Lung (tissue), 12 donors: ENCODE data around the gene ZNF598. TPM values are rescaled to one million over a fixed set of nuclear protein-coding genes. Genes with fewer than 3 reads are reported as not detected.

Source experiments
- ATAC-seq: fragments of 200-7000 bp; cut with Tn5 transposase; one replicate; pipeline ENCODE4 v1.9.1; 2020; ENCODE audit warnings: moderate number of reproducible peaks; ENCODE audit not compliant: insufficient read depth, low FRiP score
- DNase-seq, 3 donors: peaks; one replicate each; pipeline ENCODE4 v3.0.0-alpha.2; 2013 to 2017
- H3K27ac ChIP-seq, 2 donors: one replicate each; pipeline ENCODE4 v1.5.1; 2013; ENCODE audit warnings: mild to moderate bottlenecking in 2 of 2, moderate library complexity in 2 of 2, control low read depth in 1 of 2, inconsistent platforms in 1 of 2, low read depth in 1 of 2, low read length in 1 of 2
- H3K27me3 ChIP-seq, 3 donors: one replicate each; pipeline ENCODE4 v1.5.1; 2013; ENCODE audit warnings: low read length in 2 of 3; ENCODE audit not compliant: control insufficient read depth in 3 of 3, insufficient read depth in 3 of 3
- H3K36me3 ChIP-seq, 4 donors: one replicate each; pipeline ENCODE4 v1.5.1; 2013; ENCODE audit warnings: low read length in 4 of 4, mild to moderate bottlenecking in 1 of 4, moderate library complexity in 1 of 4; ENCODE audit not compliant: control insufficient read depth in 4 of 4, insufficient read depth in 4 of 4
- H3K4me1 ChIP-seq, 5 donors: one replicate each; pipeline ENCODE4 v1.5.1; 2013; ENCODE audit warnings: low read length in 5 of 5, mild to moderate bottlenecking in 2 of 5, moderate library complexity in 1 of 5; ENCODE audit not compliant: control insufficient read depth in 5 of 5, insufficient read depth in 5 of 5
- H3K4me3 ChIP-seq: one replicate; pipeline ENCODE4 v1.5.1; 2013; ENCODE audit warnings: mild to moderate bottlenecking, control low read depth, moderate library complexity
- H3K9ac ChIP-seq, 2 donors: one replicate each; pipeline ENCODE4 v1.5.1; 2013; ENCODE audit warnings: low read length in 2 of 2, control low read depth in 1 of 2; ENCODE audit not compliant: insufficient read depth in 1 of 2
- H3K9me3 ChIP-seq, 4 donors: one replicate each; pipeline ENCODE4 v1.5.1; 2013; ENCODE audit warnings: low read length in 3 of 4, mild to moderate bottlenecking in 1 of 4, moderate library complexity in 1 of 4; ENCODE audit not compliant: control insufficient read depth in 4 of 4, insufficient read depth in 3 of 4
- CTCF ChIP-seq: IDR thresholded peaks from 2 replicates; pipeline ENCODE4 v1.5.1; 2012; ENCODE audit warnings: mild to moderate bottlenecking; ENCODE audit errors: control extremely low read depth, extremely low read depth
- WGBS, 2 donors: extraction: QIAGEN DNeasy Blood & Tissue Kit; methylation state at CpG; one replicate each; pipeline ENCODE4 v1.1.7; 2013; 5-methylcytosine and 5-hydroxymethylcytosine counted together
- polyA plus RNA-seq, 2 donors: library from polyadenylated mRNA; stranded (reverse); fragments of 200-250 nt; gene quantifications; one replicate each; pipeline ENCODE4 v1.2.1, GENCODE V29; 2013
- total RNA-seq, 2 donors: library from RNA; depleted of rRNA in 1 of 2; stranded (reverse); fragments of >200 nt in 1 of 2; gene quantifications; one replicate each; pipeline ENCODE4 v1.2.1, GENCODE V29; 2014 to 2021
- donor health status: control.
- donor health status: control.
- donor health status: Bipolar disorder and iron deficiency.
- donor health status: healthy.
- donor health status: DM: yes; HTN: yes; CAD: no.

ZNF598 gene
- total and polyA plus RNA-seq, 4 donors = 13.9 to 49.8 (median 35.9) TPM

GRCh38 chr16:1975432-1976215 lies 34.0 kb downstream of the ZNF598 start:
- H3K4me1 ChIP-seq = peaks cover 0 to 14% (median 7%) of the 10 kb centered on the region in 5 donors

DNA sequence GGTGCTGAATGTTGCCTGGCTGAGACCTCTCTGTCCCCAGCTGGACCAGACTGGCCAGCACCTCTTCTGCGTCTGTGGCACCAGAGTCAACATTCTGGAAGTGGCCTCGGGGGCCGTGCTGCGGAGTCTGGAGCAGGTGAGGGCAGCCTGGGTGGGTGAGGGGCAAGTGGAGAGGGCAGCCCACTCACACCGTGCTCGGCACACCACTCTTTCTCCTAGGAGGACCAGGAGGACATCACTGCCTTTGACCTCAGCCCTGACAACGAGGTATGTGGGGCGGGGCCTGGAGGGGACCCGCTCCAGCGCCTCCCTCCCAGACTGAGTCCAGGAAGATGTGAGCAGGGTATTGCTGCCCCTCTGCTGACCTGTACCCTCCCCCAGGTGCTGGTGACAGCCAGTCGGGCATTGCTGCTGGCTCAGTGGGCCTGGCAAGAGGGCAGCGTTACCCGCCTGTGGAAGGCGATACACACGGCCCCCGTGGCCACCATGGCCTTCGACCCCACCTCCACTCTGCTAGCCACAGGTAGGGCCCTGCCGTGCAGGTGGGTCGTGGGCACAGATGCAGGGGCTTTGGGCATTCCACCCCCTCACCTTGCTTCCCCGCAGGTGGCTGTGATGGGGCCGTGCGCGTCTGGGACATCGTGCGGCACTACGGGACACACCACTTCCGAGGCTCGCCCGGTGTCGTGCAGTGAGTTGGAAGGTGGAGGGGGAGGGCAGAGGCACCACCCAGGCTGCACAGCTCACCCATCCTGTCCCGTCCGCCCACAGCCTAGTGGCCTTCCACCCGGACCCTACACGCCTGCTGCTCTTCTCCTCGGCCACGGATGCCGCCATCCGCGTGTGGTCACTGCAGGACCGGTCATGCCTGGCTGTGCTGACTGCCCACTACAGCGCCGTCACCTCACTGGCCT lies 35.2 kb downstream of the ZNF598 start:
- Histone ChIP-seq H3K27ac (no peak overlapping the region), H3K36me3 (peaks cover 0 to 47% (median 20%) of the 10 kb centered on the region in 4 donors), H3K9ac (no peak overlapping the region), H3K27me3 (peaks cover 0 to 10% (median 0%) of the 10 kb centered on the region in 3 donors), H3K4me1 (peaks cover 0 to 11% (median 7%) of the 10 kb centered on the region in 5 donors), H3K9me3 (peaks cover 0 to 24% (median 0%) of the 10 kb centered on the region in 4 donors), H3K4me3 (no peak overlapping the region)
- TF ChIP-seq CTCF = no peak
- no peak for ATAC-seq
- WGBS, 2 donors = 94 to 97% methylated on average over 41 to 42 of the region's 42 CpGs
- DNase-seq = no peak

More at GRCh38 chr16:1975432-1976215, 34.0 kb downstream of the ZNF598 start:
- no peak for DNase-seq
- H3K27me3 ChIP-seq = peaks cover 0 to 21% (median 7%) of the 10 kb centered on the region in 3 donors
- no peak for TF ChIP-seq CTCF
- H3K9ac ChIP-seq = no peak overlapping the region
- ATAC-seq = no peak
- WGBS, 2 donors = 94 to 96% methylated on average over 33 of the region's 33 CpGs
- no peak overlapping the region for H3K4me3 ChIP-seq
- H3K27ac ChIP-seq = no peak overlapping the region
- peaks cover 0 to 24% (median 0%) of the 10 kb centered on the region in 4 donors for H3K9me3 ChIP-seq
- H3K36me3 ChIP-seq = peaks cover 0 to 47% (median 20%) of the 10 kb centered on the region in 4 donors

- peaks cover 0 to 46% (median 20%) of the 10 kb centered on the region in 4 donors for H3K36me3 ChIP-seq
- H3K4me1 ChIP-seq = peaks cover 0 to 11% (median 7%) of the 10 kb centered on the region in 5 donors
- ATAC-seq (no peak), DNase-seq (no peak)
- WGBS, 2 donors = 91 to 96% methylated on average over 15 to 16 of the region's 16 CpGs
- no peak for TF ChIP-seq CTCF
- peaks cover 0 to 23% (median 0%) of the 10 kb centered on the region in 4 donors for H3K9me3 ChIP-seq
- no peak overlapping the region for H3K4me3 ChIP-seq
- H3K27ac ChIP-seq = no peak overlapping the region
- H3K9ac ChIP-seq = no peak overlapping the region
- H3K27me3 ChIP-seq = peaks cover 0 to 5% (median 0%) of the 10 kb centered on the region in 3 donors
Measured at GRCh38 chr16:1973461-1974156, 36.0 kb downstream of the ZNF598 start.
